Loucy (cell line): ENCODE results near the gene TMEM273.

Experiments
- H2AFZ ChIP-seq: fragments of 200-600 bp; sonication (generic); 2 replicates; pipeline ENCODE4 v1.6.0; 2016; ENCODE audit warnings: antibody characterized with exemption, mild to moderate bottlenecking, low read length, moderate library complexity
- H3F3A ChIP-seq: fragments of 200-600 bp; 2 replicates; pipeline ENCODE4 v1.6.0; 2016; ENCODE audit warnings: antibody characterized with exemption, low read depth, mild to moderate bottlenecking
- H3K27me3 ChIP-seq: fragments of 200-600 bp; sonication (generic); 2 replicates; pipeline ENCODE4 v1.6.1; 2014; ENCODE audit warnings: low read length, mild to moderate bottlenecking; ENCODE audit not compliant: insufficient read depth, poor library complexity, severe bottlenecking
- H3K36me3 ChIP-seq: fragments of 200-600 bp; sonication (generic); 2 replicates; pipeline ENCODE4 v1.6.1; 2016; ENCODE audit warnings: low read length; ENCODE audit not compliant: insufficient read depth
- H3K4me1 ChIP-seq: fragments of 200-600 bp; sonication (generic); 2 replicates; pipeline ENCODE4 v1.5.1; 2014; ENCODE audit warnings: low read length, mild to moderate bottlenecking; ENCODE audit not compliant: insufficient read depth, poor library complexity, severe bottlenecking
- H3K4me2 ChIP-seq: fragments of 200-600 bp; sonication (generic); 2 replicates; pipeline ENCODE4 v1.6.0; 2014; ENCODE audit warnings: antibody characterized with exemption, low read length, low read depth, mild to moderate bottlenecking; ENCODE audit not compliant: poor library complexity, severe bottlenecking
- H3K4me3 ChIP-seq: fragments of 200-600 bp; sonication (generic); 2 replicates; pipeline ENCODE4 v1.5.1; 2014; ENCODE audit warnings: low read length, mild to moderate bottlenecking, mixed read lengths; ENCODE audit not compliant: poor library complexity, severe bottlenecking
- H3K79me2 ChIP-seq: fragments of 200-600 bp; sonication (generic); 2 replicates; pipeline ENCODE4 v1.6.1; 2014; ENCODE audit warnings: low read length; ENCODE audit not compliant: insufficient read depth
- H3K9ac ChIP-seq: fragments of 200-600 bp; sonication (generic); 2 replicates; pipeline ENCODE4 v1.6.0; 2014; ENCODE audit warnings: mild to moderate bottlenecking, low read depth, low read length, moderate library complexity; ENCODE audit not compliant: poor library complexity, severe bottlenecking
- H3K9me2 ChIP-seq: fragments of 200-600 bp; sonication (generic); replicated peaks from 2 replicates; pipeline ENCODE4 v1.6.1; 2016; ENCODE audit warnings: low read depth, low read length, mixed read lengths
- H3K9me3 ChIP-seq: fragments of 200-600 bp; sonication (generic); 2 replicates; pipeline ENCODE4 v1.6.1; 2014; ENCODE audit warnings: mild to moderate bottlenecking, antibody characterized with exemption, low read length, low read depth; ENCODE audit not compliant: insufficient read depth
- H4K20me1 ChIP-seq: fragments of 200-600 bp; sonication (generic); 2 replicates; pipeline ENCODE4 v1.6.0; 2014; ENCODE audit warnings: antibody characterized with exemption, low read length, mild to moderate bottlenecking; ENCODE audit not compliant: insufficient read depth, poor library complexity, severe bottlenecking
- CTCF ChIP-seq: fragments of 200-600 bp; sonication (generic); conservative IDR thresholded peaks from 2 replicates; pipeline ENCODE4 v1.5.1; 2014; ENCODE audit warnings: mild to moderate bottlenecking, antibody characterized with exemption, low read length
- EZH2phosphoT487 ChIP-seq: fragments of 200-600 bp; IDR thresholded peaks from 2 replicates; pipeline ENCODE4 v1.6.1; 2018; ENCODE audit warnings: antibody characterized with exemption, mild to moderate bottlenecking, moderate library complexity, borderline replicate concordance

The TMEM273 gene

GRCh38 chr10:49207113-49207512 lies 18.9 kb upstream of the TMEM273 start:
- no peaks in the 10 kb centered on the region for H3K36me3 ChIP-seq

GRCh38 chr10:49205206-49205605 lies 17.0 kb upstream of the TMEM273 start:
- no peak for TF ChIP-seq CTCF
- no peak for TF ChIP-seq EZH2phosphoT487
- H3K4me3 ChIP-seq, result no peak overlapping the region
- H3F3A ChIP-seq, result no peaks in the 10 kb centered on the region
- H3K27me3 ChIP-seq, result no peaks in the 10 kb centered on the region
- H3K4me1 ChIP-seq, result no peaks in the 10 kb centered on the region
- H3K36me3 ChIP-seq, result no peaks in the 10 kb centered on the region
- H4K20me1 ChIP-seq, result no peaks in the 10 kb centered on the region
- no peaks in the 10 kb centered on the region; the same call in 1 of the 2 replicates for H3K9me3 ChIP-seq
- no peak overlapping the region for H2AFZ ChIP-seq
- H3K9ac ChIP-seq, result no peak overlapping the region
- no peaks in the 10 kb centered on the region for H3K79me2 ChIP-seq
- no peak overlapping the region for H3K4me2 ChIP-seq
- H3K9me2 ChIP-seq, result no peaks in the 10 kb centered on the region

More at GRCh38 chr10:49207113-49207512, 18.9 kb upstream of the TMEM273 start:
- H3K4me3 ChIP-seq, result no peak overlapping the region
- no peak overlapping the region for H3K9ac ChIP-seq
- H3F3A ChIP-seq, result no peaks in the 10 kb centered on the region
- no peak overlapping the region for H3K4me2 ChIP-seq
- H3K27me3 ChIP-seq, result no peaks in the 10 kb centered on the region
- TF ChIP-seq EZH2phosphoT487 (no peak), CTCF (no peak)
- no peaks in the 10 kb centered on the region for H3K79me2 ChIP-seq
- H3K9me3 ChIP-seq, result no peaks in the 10 kb centered on the region; the same call in 1 of the 2 replicates
- no peaks in the 10 kb centered on the region for H3K4me1 ChIP-seq
- no peaks in the 10 kb centered on the region for H4K20me1 ChIP-seq
- H3K9me2 ChIP-seq, result no peaks in the 10 kb centered on the region
- H2AFZ ChIP-seq, result no peak overlapping the region

GRCh38 chr10:49204119-49204518 lies 15.9 kb upstream of the TMEM273 start:
- Histone ChIP-seq H4K20me1 (no peaks in the 10 kb centered on the region), H3K4me2 (no peak overlapping the region), H3F3A (no peaks in the 10 kb centered on the region), H3K9me3 (no peaks in the 10 kb centered on the region; the same call in 1 of the 2 replicates), H3K4me3 (no peak overlapping the region), H3K36me3 (no peaks in the 10 kb centered on the region), H3K9me2 (no peaks in the 10 kb centered on the region), H2AFZ (no peak overlapping the region), H3K4me1 (no peaks in the 10 kb centered on the region), H3K79me2 (no peaks in the 10 kb centered on the region), H3K27me3 (no peaks in the 10 kb centered on the region), H3K9ac (no peak overlapping the region)
- no peak for TF ChIP-seq CTCF
- no peak for TF ChIP-seq EZH2phosphoT487
